GM12875 (cell line): ENCODE measurements around the gene AHCYL2.
"Not testable (repeated sequence)": the region's sequence is repeated elsewhere in the genome, so short reads cannot be mapped to it uniquely, and the experiment has no call there.

Experiments
- H3K4me3 ChIP-seq: one replicate; pipeline ENCODE4 v1.5.1; 2011; ENCODE audit warnings: low read depth, low read length, control low read depth
- TF ChIP-seq, protein P1 (sequence below): IDR thresholded peaks from 2 replicates; pipeline ENCODE4 v1.5.1; 2011; ENCODE audit warnings: low read depth, mild to moderate bottlenecking, control low read depth, inconsistent platforms, low read length, moderate library complexity, borderline replicate concordance; ENCODE audit not compliant: insufficient read depth

Gene AHCYL2

DNA sequence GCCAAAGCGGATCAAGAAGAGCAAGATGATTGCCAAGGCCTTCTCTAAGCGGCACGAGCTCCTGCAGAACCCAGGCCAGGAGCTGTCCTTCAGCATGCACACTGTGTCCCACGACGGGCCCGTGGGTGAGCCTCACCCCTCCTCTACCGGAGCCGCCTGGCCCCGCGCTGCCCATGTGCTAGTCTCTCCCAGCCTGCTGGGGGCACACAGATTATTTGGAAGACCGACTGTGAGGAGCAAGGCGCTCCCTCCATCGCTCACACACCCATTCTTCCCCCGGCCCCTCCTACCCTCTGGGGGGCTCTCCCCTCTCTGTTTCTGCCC, 13.9 kb upstream of the AHCYL2 start:
- no peak overlapping the region for H3K4me3 ChIP-seq
- TF ChIP-seq, protein P1, sequence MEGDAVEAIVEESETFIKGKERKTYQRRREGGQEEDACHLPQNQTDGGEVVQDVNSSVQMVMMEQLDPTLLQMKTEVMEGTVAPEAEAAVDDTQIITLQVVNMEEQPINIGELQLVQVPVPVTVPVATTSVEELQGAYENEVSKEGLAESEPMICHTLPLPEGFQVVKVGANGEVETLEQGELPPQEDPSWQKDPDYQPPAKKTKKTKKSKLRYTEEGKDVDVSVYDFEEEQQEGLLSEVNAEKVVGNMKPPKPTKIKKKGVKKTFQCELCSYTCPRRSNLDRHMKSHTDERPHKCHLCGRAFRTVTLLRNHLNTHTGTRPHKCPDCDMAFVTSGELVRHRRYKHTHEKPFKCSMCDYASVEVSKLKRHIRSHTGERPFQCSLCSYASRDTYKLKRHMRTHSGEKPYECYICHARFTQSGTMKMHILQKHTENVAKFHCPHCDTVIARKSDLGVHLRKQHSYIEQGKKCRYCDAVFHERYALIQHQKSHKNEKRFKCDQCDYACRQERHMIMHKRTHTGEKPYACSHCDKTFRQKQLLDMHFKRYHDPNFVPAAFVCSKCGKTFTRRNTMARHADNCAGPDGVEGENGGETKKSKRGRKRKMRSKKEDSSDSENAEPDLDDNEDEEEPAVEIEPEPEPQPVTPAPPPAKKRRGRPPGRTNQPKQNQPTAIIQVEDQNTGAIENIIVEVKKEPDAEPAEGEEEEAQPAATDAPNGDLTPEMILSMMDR = no peak

DNA sequence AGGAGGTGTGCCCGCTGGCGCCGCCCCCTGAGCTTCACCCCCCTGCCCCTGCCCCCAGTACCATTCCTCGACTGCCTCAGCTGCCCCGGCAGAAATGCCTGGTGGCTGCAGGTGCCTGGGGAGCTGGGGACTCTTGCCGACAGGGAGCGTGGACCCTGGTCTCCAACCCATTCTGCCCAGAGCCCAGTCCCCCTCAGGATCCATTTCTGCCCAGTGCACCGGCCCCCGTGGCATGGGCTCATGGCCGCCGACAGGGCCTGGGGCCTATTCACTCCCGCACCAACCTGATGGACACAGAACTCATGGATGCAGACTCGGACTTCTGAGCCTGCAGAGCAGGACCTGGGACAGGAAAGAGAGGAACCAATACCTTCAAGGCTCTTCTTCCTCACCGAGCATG, 12.7 kb upstream of the AHCYL2 start:
- TF ChIP-seq, protein P1 = no peak
- no peak overlapping the region for H3K4me3 ChIP-seq

DNA sequence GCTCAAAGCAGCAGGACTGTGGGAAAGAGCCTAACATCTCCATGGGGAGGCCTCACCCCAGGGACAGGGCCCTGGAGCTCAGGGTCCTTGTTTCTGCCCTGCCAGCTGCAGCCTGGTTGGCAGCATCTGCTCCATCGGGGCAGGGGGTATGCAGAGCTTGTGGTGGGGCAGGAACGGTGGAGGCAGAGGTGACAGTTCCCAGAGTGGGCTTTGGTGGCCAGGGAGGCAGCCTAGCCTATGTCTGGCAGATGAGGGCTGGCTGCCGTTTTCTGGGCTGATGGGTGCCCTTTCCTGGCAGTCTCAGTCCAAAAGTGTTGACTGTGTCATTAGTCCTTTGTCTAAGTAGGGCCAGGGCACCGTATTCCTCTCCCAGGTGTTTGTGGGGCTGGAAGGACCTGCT, 12.2 kb upstream of the AHCYL2 start:
- TF ChIP-seq, protein P1 = no peak
- H3K4me3 ChIP-seq = no peak overlapping the region

DNA sequence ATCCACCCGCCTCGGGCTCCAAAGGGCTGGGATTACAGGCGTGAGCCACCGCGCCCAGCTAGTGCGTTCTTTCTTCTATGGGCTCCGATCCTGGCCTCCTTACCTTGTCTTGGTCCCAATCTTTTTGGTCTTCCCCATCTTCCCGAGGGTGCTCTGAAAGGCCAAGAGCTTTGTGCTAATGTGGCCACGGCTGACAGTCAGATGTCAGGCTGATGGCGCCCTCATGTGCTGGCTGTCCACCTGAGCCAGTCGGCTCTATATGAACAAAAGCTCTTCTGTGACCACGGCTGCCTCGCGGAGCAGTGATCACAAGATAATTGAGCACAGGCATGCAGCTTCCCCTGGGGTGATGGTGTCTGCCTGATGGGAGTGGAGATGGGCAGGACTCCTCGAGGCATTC, 11.0 kb upstream of the AHCYL2 start:
- TF ChIP-seq, protein P1 = peak; percentile 39; the same call in 1 of the 2 replicates
- no peak overlapping the region for H3K4me3 ChIP-seq

DNA sequence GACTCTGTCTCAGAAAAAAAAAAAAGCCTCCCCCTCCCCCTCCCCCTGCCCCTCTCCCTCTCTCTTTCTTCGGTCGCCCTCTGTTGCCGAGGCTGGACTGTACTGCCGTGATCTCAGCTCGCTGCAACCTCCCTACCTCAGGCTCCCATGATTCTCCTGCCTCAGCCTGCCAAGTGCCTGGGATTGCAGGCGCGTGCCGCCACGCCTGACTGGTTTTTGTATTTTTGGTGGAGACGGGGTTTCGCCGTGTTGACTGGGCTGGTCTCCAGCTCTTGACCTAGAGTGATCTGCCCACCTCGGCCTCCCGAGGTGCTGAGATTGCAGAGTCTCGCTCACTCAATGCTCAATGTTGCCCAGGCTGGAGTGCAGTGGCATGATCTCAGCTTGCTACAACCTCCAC, 9.1 kb upstream of the AHCYL2 start:
- H3K4me3 ChIP-seq = not testable (repeated sequence)

DNA sequence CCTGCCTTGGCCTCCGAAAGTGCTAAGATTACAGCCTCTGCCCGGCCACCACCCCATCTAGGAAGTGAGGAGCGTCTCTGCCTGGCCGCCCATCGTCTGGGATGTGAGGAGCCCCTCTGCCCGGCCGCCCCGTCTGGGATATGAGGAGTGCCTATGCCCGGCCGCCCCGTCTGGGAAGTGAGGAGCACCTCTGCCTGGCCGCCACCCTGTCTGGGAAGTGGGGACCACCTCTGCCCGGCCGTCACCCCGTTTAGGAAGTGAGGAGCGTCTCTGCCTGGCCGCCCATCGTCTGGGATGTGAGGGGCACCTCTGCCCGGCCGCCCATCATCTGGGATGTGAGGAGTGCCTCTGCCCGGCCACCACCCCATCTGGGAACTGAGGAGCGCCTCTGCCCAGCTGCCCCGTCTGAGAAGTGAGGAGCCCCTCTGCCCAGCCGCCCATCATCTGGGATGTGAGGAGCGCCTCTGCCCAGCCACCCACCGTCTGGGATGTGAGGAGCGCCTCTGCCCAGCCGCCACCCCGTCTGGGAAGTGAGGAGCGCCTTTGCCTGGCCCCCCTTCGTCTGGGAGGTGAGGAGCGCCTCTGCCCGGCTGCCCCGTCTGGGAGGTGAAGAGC, 8.6 kb upstream of the AHCYL2 start:
- not testable (repeated sequence) for H3K4me3 ChIP-seq

DNA sequence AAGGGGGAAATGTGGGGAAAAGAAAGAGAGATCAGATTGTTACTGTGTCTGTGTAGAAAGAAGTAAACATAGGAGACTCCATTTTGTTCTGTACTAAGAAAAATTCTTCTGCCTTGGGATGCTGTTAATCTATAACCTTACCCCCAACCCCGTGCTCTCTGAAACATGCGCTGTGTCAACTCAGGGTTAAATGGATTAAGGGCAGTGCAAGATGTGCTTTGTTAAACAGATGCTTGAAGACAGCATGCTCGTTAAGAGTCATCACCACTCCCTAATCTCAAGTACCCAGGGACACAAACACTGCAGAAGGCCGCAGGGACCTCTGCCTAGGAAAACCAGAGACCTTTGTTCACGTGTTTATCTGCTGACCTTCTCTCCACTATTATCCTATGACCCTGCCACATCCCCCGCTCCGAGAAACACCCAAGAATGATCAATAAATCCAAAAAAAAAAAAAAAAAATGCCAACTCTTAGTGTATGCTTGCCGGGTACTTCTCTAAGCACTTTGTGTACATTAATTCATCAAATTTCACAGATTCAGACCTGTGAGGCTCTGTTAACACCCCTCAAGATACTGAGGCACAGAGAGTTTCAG, 7.9 kb upstream of the AHCYL2 start:
- H3K4me3 ChIP-seq = not testable (repeated sequence)

DNA sequence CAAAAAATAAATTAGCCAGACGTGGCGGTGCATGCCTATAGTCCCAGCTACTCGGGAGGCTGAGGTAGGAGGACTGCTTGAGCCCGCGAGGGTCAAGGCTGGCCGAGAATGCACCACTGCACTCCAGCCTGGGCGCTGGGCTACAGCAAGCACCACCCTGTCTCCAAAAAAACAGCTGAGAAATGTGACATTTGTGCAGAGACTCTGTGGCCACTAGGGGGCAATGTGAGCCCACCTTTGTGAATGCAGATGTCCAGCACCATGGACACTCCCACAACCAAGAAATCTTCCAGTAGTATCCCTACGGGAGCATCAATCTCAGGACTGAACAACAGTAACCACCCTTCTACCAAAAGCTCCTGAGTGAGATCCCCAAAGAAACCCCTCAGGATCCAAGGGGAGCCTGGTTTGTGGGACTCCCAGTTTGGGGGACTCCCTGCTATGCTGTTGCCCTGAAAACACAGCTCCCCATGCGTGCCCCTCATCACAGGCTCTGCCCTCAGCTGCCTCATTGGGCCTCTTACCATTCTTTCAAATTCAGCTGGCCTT, 6.2 kb upstream of the AHCYL2 start:
- TF ChIP-seq, protein P1 = peak; percentile 81
- no peak overlapping the region for H3K4me3 ChIP-seq

DNA sequence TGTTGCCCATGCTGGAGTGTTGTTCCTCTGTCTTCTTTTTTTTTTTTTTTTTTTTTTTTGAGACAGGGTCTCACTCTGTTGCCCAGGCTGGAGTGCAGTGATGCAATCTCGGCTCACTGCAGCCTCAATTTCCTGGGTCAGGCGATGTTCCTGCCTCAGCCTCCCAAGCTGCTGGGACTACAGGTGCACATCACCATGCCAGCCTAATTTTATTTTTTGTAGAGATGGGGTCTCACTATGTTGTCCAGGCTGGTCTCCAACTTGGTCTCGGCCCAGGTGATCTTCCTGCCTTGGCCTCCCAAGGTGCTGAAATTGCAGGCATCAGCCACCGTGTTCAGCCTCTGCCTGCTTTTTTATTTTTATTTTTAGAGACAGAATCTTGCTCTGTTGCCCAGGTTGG, 5.7 kb upstream of the AHCYL2 start:
- H3K4me3 ChIP-seq = not testable (repeated sequence)
